HTR-8/SVneo (cell line): ENCODE results near the gene SEMA6D.

Experiments
- DNase-seq: peaks from one replicate; pipeline ENCODE4 v3.0.0; 2011; ENCODE audit warnings: low spot score, mixed read lengths; ENCODE audit not compliant: insufficient read length
- FAIRE-seq: peaks from 2 replicates; lab custom pipeline; 2011; peaks lifted over from hg19 to GRCh38; lab: Jason Lieb, UNC

Gene SEMA6D

DNA sequence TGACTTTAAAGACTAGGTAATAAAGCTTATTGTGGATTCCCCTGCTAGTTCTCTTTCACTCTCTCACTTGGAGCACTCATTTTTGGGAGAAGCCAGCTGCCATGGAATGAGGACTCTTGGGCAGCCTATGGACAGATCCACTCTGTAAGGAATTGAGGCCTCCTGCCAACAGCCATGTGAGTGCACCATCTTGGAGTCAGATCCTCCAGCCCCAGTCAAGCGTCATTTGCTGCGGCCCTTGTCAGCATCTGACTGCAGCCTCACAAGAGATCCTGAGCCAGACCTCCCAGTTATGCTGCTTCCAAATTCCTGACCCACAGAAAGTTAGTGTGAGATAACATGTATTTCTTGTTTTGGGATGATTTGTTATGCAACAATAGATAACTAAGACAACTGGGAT lies 101.9 kb downstream of the SEMA6D start:
- FAIRE-seq, result no peak

GRCh38 chr15:47820057-47820746 lies 102.9 kb downstream of the SEMA6D start:
- DNase-seq, result peak; percentile 22
- no peak for FAIRE-seq

More for the DNA sequence above, 101.9 kb downstream of the SEMA6D start:
- no peak for DNase-seq

DNA sequence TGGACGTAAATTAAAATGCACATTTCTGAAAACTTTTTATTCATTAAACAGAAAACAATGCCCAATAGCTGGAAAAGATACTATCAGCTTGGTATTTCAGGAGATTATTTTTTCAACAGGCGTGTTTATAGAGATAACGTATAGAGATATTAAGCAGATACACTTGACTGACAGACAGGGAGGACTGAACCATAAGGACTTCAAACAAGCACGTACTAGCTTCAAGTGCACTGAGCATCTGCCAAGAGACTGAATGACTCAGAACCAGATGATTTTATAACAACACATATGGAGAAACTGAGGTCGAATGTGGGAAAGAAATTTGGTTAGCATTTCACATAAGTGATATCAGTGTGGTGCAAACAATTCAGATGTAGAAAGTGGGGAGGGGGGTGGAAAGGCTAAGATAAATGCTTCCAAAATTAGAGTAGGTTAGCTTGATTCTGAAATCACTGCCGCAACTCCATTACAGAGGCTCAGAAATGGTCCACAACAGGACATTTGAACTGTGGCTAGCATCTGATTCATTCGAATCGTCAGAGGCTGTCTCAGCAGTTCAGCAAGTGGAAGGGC lies 103.5 kb downstream of the SEMA6D start:
- DNase-seq (peak; percentile 27), FAIRE-seq (peak; percentile 33)

GRCh38 chr15:47822048-47822447 lies 104.7 kb downstream of the SEMA6D start:
- no peak for DNase-seq
- no peak for FAIRE-seq
